ENCODE results near the gene STRBP. TPM values are rescaled to one million over a fixed set of nuclear protein-coding genes. Genes with fewer than 3 reads are reported as not detected.

Gene STRBP
- total and polyA plus RNA-seq, 2 of the 4 experiments (the other 2 are of a cell fraction) = 2.1 to 2.5 TPM

DNA sequence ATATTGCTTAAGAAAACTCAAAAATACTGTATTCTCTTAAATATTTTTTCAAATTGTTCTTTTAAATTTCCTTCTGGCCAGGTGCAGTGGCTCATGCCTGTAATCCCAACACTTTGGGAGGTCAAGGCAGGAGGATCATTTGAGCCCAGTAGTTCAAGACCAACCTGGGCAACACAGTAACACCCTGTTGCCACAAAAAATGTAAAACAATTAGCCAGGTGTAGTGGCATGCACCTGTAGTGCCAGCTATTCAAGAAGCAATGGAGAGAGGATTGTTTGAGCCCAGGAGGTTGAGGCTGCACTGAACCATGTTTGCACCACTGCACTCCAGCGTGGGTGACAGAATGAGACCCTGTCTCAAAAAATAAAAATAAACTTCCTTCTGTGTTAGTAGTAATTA, 94.3 kb downstream of the STRBP start:
- H3K36me3 ChIP-seq (ENCODE audit: control insufficient read depth, insufficient read depth, low read length) = no peaks in the 10 kb centered on the region
- no peaks in the 10 kb centered on the region for H4K20me1 ChIP-seq (ENCODE audit: insufficient read depth, low read length)
- H2BK20ac ChIP-seq (ENCODE audit: low read depth, low read length) = no peak overlapping the region
- no peak overlapping the region for H2AFZ ChIP-seq (replicated peaks; ENCODE audit: low read length, poor library complexity)
- in situ Hi-C loops (cut with MboI; ENCODE audit: low sequenced_read_pairs) = no loop called here
- no peak overlapping the region; the same call in 2 of the 3 replicates for H2BK15ac ChIP-seq (ENCODE audit: low read depth, low read length)
- H3K23ac ChIP-seq (ENCODE audit: low read depth, low read length) = no peak overlapping the region
- H3K79me1 ChIP-seq (ENCODE audit: low read depth in 1 of 2, low read length in 2 of 2) = no peaks in the 10 kb centered on the region
- DNase-seq = no peak
- H2AK9ac ChIP-seq (replicated peaks; ENCODE audit: low read depth, low read length, poor library complexity) = no peak overlapping the region
- no TSS peak for BruUV-seq (replicated peaks)
- no peak for TF ChIP-seq SMC3 (IDR thresholded peaks at IDR 0.05; ENCODE audit: low read depth, low read length)
- no peak for TF ChIP-seq BHLHE40 (IDR thresholded peaks at IDR 0.05; ENCODE audit: low read depth, low read length)
- TF ChIP-seq POLR2A (IDR thresholded peaks at IDR 0.05; ENCODE audit: low read depth, low read length) = no peak
- TF ChIP-seq RFX5 (IDR thresholded peaks at IDR 0.05; ENCODE audit: low read depth, low read length) = no peak
- TF ChIP-seq CTCF (conservative IDR thresholded peaks at IDR 0.05; ENCODE audit: low read depth, low read length) = no peak
- TF ChIP-seq CHD1 (IDR thresholded peaks at IDR 0.05; ENCODE audit: low read depth, low read length) = no peak
- no peak for TF ChIP-seq ELK1 (IDR thresholded peaks at IDR 0.05; ENCODE audit: borderline replicate concordance, low read depth, low read length)
- no peak for TF ChIP-seq USF2 (IDR thresholded peaks at IDR 0.05; ENCODE audit: low read depth, low read length)
- TF ChIP-seq CEBPB (IDR thresholded peaks at IDR 0.05; ENCODE audit: low read depth, low read length) = no peak
- no peak for TF ChIP-seq NFE2L2 (IDR thresholded peaks at IDR 0.05; ENCODE audit: low read depth, low read length)
- no peak for TF ChIP-seq MAZ (IDR thresholded peaks at IDR 0.05; ENCODE audit: borderline replicate concordance, low read depth, low read length)
- no peak for TF ChIP-seq RAD21 (IDR thresholded peaks at IDR 0.05; ENCODE audit: low read length)
- no peak for TF ChIP-seq MXI1 (IDR thresholded peaks at IDR 0.05; ENCODE audit: borderline replicate concordance, low read depth, low read length)
- TF ChIP-seq MAFK (IDR thresholded peaks at IDR 0.05; ENCODE audit: low read depth, low read length) = no peak
- no peak for TF ChIP-seq RCOR1 (IDR thresholded peaks at IDR 0.05; ENCODE audit: insufficient replicate concordance, low read length)
- TF ChIP-seq FOS (IDR thresholded peaks at IDR 0.05; ENCODE audit: low read depth, low read length) = no peak
- H2AK5ac ChIP-seq (ENCODE audit: low read depth, low read length) = no peak overlapping the region
- H3K4me1 ChIP-seq (ENCODE audit: control insufficient read depth, insufficient read depth, low read length) = no peaks in the 10 kb centered on the region
- H2BK5ac ChIP-seq (ENCODE audit: low read depth, low read length, poor library complexity, severe bottlenecking) = no peak overlapping the region
- no peak overlapping the region for H3K4me2 ChIP-seq (ENCODE audit: low read depth, low read length)
- WGBS, 2 experiments (ENCODE audit: extremely low coverage in 2 of 2, insufficient read length in 1 of 2) = no CpG with 5 or more reads among the region's 1 CpG
- no peak overlapping the region for H3K18ac ChIP-seq (ENCODE audit: low read depth, low read length)
- POLR2A ChIA-PET (ENCODE audit: unreplicated experiment) = no interaction called here
- CTCF ChIA-PET = no interaction called here
- H3K27ac ChIP-seq (ENCODE audit: insufficient read depth, low read length) = no peak overlapping the region
- H3K14ac ChIP-seq (replicated peaks; ENCODE audit: low read depth, low read length) = no peak overlapping the region
- no peak overlapping the region for H4K5ac ChIP-seq (ENCODE audit: low read depth, low read length)
- intact Hi-C loops (cut with micrococcal nuclease) = no loop called here
- H3K9me3 ChIP-seq (ENCODE audit: control insufficient read depth, insufficient read depth, low read length) = no peaks in the 10 kb centered on the region
- no peak overlapping the region for H4K8ac ChIP-seq (ENCODE audit: low read depth in 2 of 2, low read length in 2 of 2)
- ATAC-seq (ENCODE audit: low read depth) = no peak
- no peak overlapping the region for H4K91ac ChIP-seq (ENCODE audit: insufficient read depth, low read depth, low read length)
- H3K9ac ChIP-seq (ENCODE audit: low read depth, low read length) = no peak overlapping the region
- H3K4me3 ChIP-seq (ENCODE audit: insufficient read depth, low read depth, low read length) = no peak overlapping the region
- H2BK120ac ChIP-seq (ENCODE audit: low read depth, low read length) = no peak overlapping the region
- no peaks in the 10 kb centered on the region for H3K27me3 ChIP-seq (ENCODE audit: control insufficient read depth, insufficient read depth, low read length)
- no peak overlapping the region for H3K56ac ChIP-seq (ENCODE audit: extremely low read depth, insufficient read depth, low read length)
- H3K4ac ChIP-seq (ENCODE audit: low read depth, low read length) = no peak overlapping the region
- dilution Hi-C loops (cut with HindIII; ENCODE audit: low sequenced_read_pairs, unreplicated experiment) = no loop called here
- H3K9me1 ChIP-seq (ENCODE audit: insufficient read depth, low read length) = no peaks in the 10 kb centered on the region; the same call in 1 of the 2 replicates

All from IMR-90 (cell line).